SK-N-SH (cell line): ENCODE results near the gene ZNF106. TPM values are rescaled to one million over a fixed set of nuclear protein-coding genes. Genes with fewer than 3 reads are reported as not detected.

Experiments used
- CTCF ChIA-PET: fragments of 300-600, 350-600 bp; formaldehyde crosslinking; extraction: SDS; loops from one replicate; lab custom pipeline; 2021; lab: Yijun Ruan, JAX
- POLR2A ChIA-PET: fragments of 350-600 bp; sonication (Branson Sonifier 250); formaldehyde crosslinking; extraction: SDS; loops from one replicate; lab custom pipeline; 2020; ENCODE audit warnings: antibody characterized with exemption, inconsistent platforms; lab: Yijun Ruan, JAX
- DNase-seq: peaks from one replicate; pipeline ENCODE4 v3.0.0; 2012
- H2AFZ ChIP-seq: fragments of 200-600 bp; sonication (generic); 2 replicates; pipeline ENCODE4 v1.8.1; 2016; ENCODE audit warnings: antibody characterized with exemption, mild to moderate bottlenecking, low read depth
- H3F3A ChIP-seq: fragments of 200-600 bp; sonication (generic); replicated peaks from 2 replicates; pipeline ENCODE3; 2016; ENCODE audit warnings: antibody characterized with exemption, mild to moderate bottlenecking; ENCODE audit not compliant: insufficient read depth
- H3K27ac ChIP-seq, 2 experiments: fragments of 200-500 bp in 1 of 2; fragments of 200-600 bp in 1 of 2; sonication (Bioruptor generic) in 1 of 2; sonication (generic), shearing (Covaris generic) in 1 of 2; 2 replicates each; pipeline versions ENCODE4 v1.5.1 to v1.6.1; 2014 to 2016; ENCODE audit warnings: low read depth in 2 of 2, inconsistent platforms in 1 of 2, low read length in 1 of 2, mild to moderate bottlenecking in 1 of 2, mixed read lengths in 1 of 2
- H3K27me3 ChIP-seq: fragments of 200-600 bp; sonication (generic), shearing (Covaris generic); 2 replicates; pipeline ENCODE4 v1.6.1; 2016; ENCODE audit warnings: mixed run types; ENCODE audit not compliant: insufficient read depth
- H3K36me3 ChIP-seq, 2 experiments: fragments of 200-500 bp in 1 of 2; fragments of 200-600 bp in 1 of 2; sonication (Bioruptor generic) in 1 of 2; sonication (generic) in 1 of 2; replicated peaks in 1 of 2; 2 replicates each; pipeline versions ENCODE3 to v1.5.1; 2014 to 2016; ENCODE audit warnings: low read length in 1 of 2, mild to moderate bottlenecking in 1 of 2; ENCODE audit not compliant: insufficient read depth in 2 of 2, control insufficient read depth in 1 of 2
- H3K4me1 ChIP-seq, 2 experiments: fragments of 200-500 bp in 1 of 2; fragments of 200-600 bp in 1 of 2; sonication (Bioruptor generic) in 1 of 2; sonication (generic), shearing (Covaris generic) in 1 of 2; 2 replicates each; pipeline versions ENCODE4 v1.5.1 to v1.6.1; 2014 to 2016; ENCODE audit warnings: low read depth in 1 of 2, low read length in 1 of 2, mixed run types in 1 of 2; ENCODE audit not compliant: insufficient read depth in 2 of 2, control insufficient read depth in 1 of 2
- H3K4me2 ChIP-seq: fragments of 200-600 bp; sonication (generic), shearing (Covaris generic); 2 replicates; pipeline ENCODE4 v1.6.1; 2017; ENCODE audit warnings: mixed run types
- H3K4me3 ChIP-seq, 2 experiments: fragments of 200-500 bp in 1 of 2; fragments of 200-600 bp in 1 of 2; sonication (Bioruptor generic) in 1 of 2; sonication (generic), shearing (Covaris generic) in 1 of 2; 2 replicates each; pipeline versions ENCODE4 v1.5.1 to v1.8.1; 2014 to 2016; ENCODE audit warnings: low read depth in 2 of 2, inconsistent platforms in 1 of 2, low read length in 1 of 2, mild to moderate bottlenecking in 1 of 2, mixed read lengths in 1 of 2, moderate library complexity in 1 of 2
- H3K79me2 ChIP-seq: fragments of 200-600 bp; sonication (generic); 2 replicates; pipeline ENCODE4 v1.8.1; 2017; ENCODE audit warnings: mild to moderate bottlenecking; ENCODE audit not compliant: insufficient read depth
- H3K9ac ChIP-seq: fragments of 200-600 bp; sonication (generic); 2 replicates; pipeline ENCODE4 v1.6.1; 2017; ENCODE audit warnings: mixed run types
- H3K9me2 ChIP-seq: fragments of 200-600 bp; sonication (generic); 2 replicates; pipeline ENCODE4 v1.6.1; 2017; ENCODE audit warnings: mixed run types
- H3K9me3 ChIP-seq: fragments of 200-600 bp; sonication (generic); 2 replicates; pipeline ENCODE4 v1.6.1; 2017; ENCODE audit warnings: mixed run types, mild to moderate bottlenecking, moderate library complexity
- H4K20me1 ChIP-seq: fragments of 200-600 bp; sonication (generic); 2 replicates; pipeline ENCODE4 v1.6.1; 2017; ENCODE audit warnings: mild to moderate bottlenecking, mixed run types; ENCODE audit not compliant: insufficient read depth
- CTCF ChIP-seq: fragments of 200-600 bp; sonication (generic); IDR thresholded peaks from 2 replicates; pipeline ENCODE4 v1.6.1; 2017; ENCODE audit warnings: antibody characterized with exemption, mild to moderate bottlenecking, moderate library complexity
- EZH2phosphoT487 ChIP-seq: fragments of 200-600 bp; sonication (generic); IDR thresholded peaks from 2 replicates; pipeline ENCODE4 v1.6.1; 2017; ENCODE audit warnings: low read depth, mixed run types, mild to moderate bottlenecking, antibody characterized with exemption, moderate library complexity, borderline replicate concordance
- GATA2 ChIP-seq: sonication (generic); formaldehyde crosslinking; IDR thresholded peaks from 2 replicates; pipeline ENCODE4 v1.5.0; 2020; ENCODE audit warnings: mild to moderate bottlenecking, missing genetic modification reagents
- MXI1 ChIP-seq: IDR thresholded peaks from 2 replicates; pipeline ENCODE4 v1.6.1; 2012; ENCODE audit warnings: mild to moderate bottlenecking, low read depth, low read length, improper control_type of control experiment
- RAD21 ChIP-seq: IDR thresholded peaks from 2 replicates; pipeline ENCODE4 v1.6.1; 2012; ENCODE audit warnings: mild to moderate bottlenecking, low read length
- REST ChIP-seq: IDR thresholded peaks from 2 replicates; pipeline ENCODE4 v1.6.1; 2012; ENCODE audit warnings: mild to moderate bottlenecking, low read depth, low read length, moderate library complexity
- SIN3A ChIP-seq: IDR thresholded peaks from 2 replicates; pipeline ENCODE4 v1.6.1; 2012; ENCODE audit warnings: low read depth, mild to moderate bottlenecking, low read length, moderate library complexity, borderline replicate concordance
- SMC3 ChIP-seq: IDR thresholded peaks from 2 replicates; pipeline ENCODE4 v1.6.1; 2012; ENCODE audit warnings: low read depth, low read length, improper control_type of control experiment
- TCF12 ChIP-seq: IDR thresholded peaks from 2 replicates; pipeline ENCODE4 v1.4.0; 2012
- TEAD4 ChIP-seq: IDR thresholded peaks from 2 replicates; pipeline ENCODE4 v1.4.0; 2012; ENCODE audit warnings: mild to moderate bottlenecking, borderline replicate concordance; ENCODE audit not compliant: insufficient read depth
- USF1 ChIP-seq: IDR thresholded peaks from 2 replicates; pipeline ENCODE4 v1.4.0; 2012; ENCODE audit warnings: low read depth, borderline replicate concordance
- ZBTB33 ChIP-seq: IDR thresholded peaks from 2 replicates; pipeline ENCODE4 v1.4.0; 2012; ENCODE audit warnings: low read depth, borderline replicate concordance
- WGBS: methylation state at CpG from one replicate; pipeline ENCODE4 v1.1.6; 2017; ENCODE audit warnings: low lambda C conversion rate; 5-methylcytosine and 5-hydroxymethylcytosine counted together
- polyA plus RNA-seq, 3 experiments: library from polyadenylated mRNA; depleted of rRNA; stranded (reverse); fragments of >200 nt; gene quantifications; 2 replicates each; pipeline ENCODE4 v1.2.3, GENCODE V29; 2012

The ZNF106 gene
- polyA plus RNA-seq, 1 of the 3 experiments (the other 2 are of a cell fraction): 8.9 TPM

GRCh38 chr15:42373936-42374335 lies 117.0 kb downstream of the ZNF106 start (continued):
- TF ChIP-seq REST (no peak), SIN3A (no peak)

- Histone ChIP-seq H3K36me3 (no peaks in the 10 kb centered on the region), H3K79me2 (no peaks in the 10 kb centered on the region), H2AFZ (no peak overlapping the region), H3K4me1 (no peaks in the 10 kb centered on the region), H3K27ac (no peak overlapping the region), H3K9ac (no peak overlapping the region), H3K4me2 (no peak overlapping the region), H3K9me2 (no peaks in the 10 kb centered on the region), H3K27me3 (no peaks in the 10 kb centered on the region), H4K20me1 (no peaks in the 10 kb centered on the region), H3F3A (no peaks in the 10 kb centered on the region), H3K9me3 (no peaks in the 10 kb centered on the region), H3K4me3 (no peak overlapping the region)
- no peak for TF ChIP-seq ZBTB33
- TF ChIP-seq RAD21: no peak
- no peak for TF ChIP-seq GATA2 (CRISPR knock-in tag)
- TF ChIP-seq MXI1: no peak
- no peak for TF ChIP-seq SMC3
- TF ChIP-seq EZH2phosphoT487: no peak
- TF ChIP-seq TCF12: no peak
- no peak for TF ChIP-seq REST
- no peak for TF ChIP-seq USF1
- no peak for TF ChIP-seq TEAD4
- no peak for TF ChIP-seq CTCF
- WGBS: 100% methylated on average over 1 of the region's 1 CpG
- DNase-seq: no peak
- ChIA-PET CTCF (interaction anchor here (1.1 to 1.8 kb wide), 2 partner anchors 11 to 12 kb away, joined by 5 to 6 read pairs; no protein-coding TSS in a partner anchor), POLR2A (no interaction called here)
Measured at GRCh38 chr15:42373274-42373673, 117.7 kb downstream of the ZNF106 start.
